Mucosa of rectum (tissue), 2 donors: ENCODE data around the gene BCL2.

Experiments used
- H3K27ac ChIP-seq, 2 donors: one replicate each; pipeline ENCODE4 v1.7.0; 2013; ENCODE audit warnings: inconsistent platforms in 2 of 2, low read depth in 2 of 2, low read length in 2 of 2
- H3K27me3 ChIP-seq, 2 donors: one replicate each; pipeline ENCODE4 v1.7.0; 2013; ENCODE audit warnings: low read length in 2 of 2; ENCODE audit not compliant: control insufficient read depth in 2 of 2, insufficient read depth in 2 of 2
- H3K36me3 ChIP-seq, 2 donors: one replicate each; pipeline ENCODE4 v1.7.0; 2013; ENCODE audit warnings: low read length in 2 of 2; ENCODE audit not compliant: control insufficient read depth in 2 of 2, insufficient read depth in 2 of 2
- H3K4me1 ChIP-seq, 2 donors: one replicate each; pipeline ENCODE4 v1.7.0; 2013; ENCODE audit warnings: low read length in 2 of 2, mild to moderate bottlenecking in 1 of 2; ENCODE audit not compliant: control insufficient read depth in 2 of 2, insufficient read depth in 2 of 2
- H3K4me3 ChIP-seq, 2 donors: one replicate each; pipeline ENCODE4 v1.7.0; 2013; ENCODE audit warnings: low read length in 2 of 2
- H3K9ac ChIP-seq, 2 donors: one replicate each; pipeline ENCODE4 v1.7.0; 2013; ENCODE audit warnings: low read length in 2 of 2, low read depth in 1 of 2, mild to moderate bottlenecking in 1 of 2
- H3K9me3 ChIP-seq, 2 donors: one replicate each; pipeline ENCODE4 v1.7.0; 2013; ENCODE audit warnings: low read length in 2 of 2; ENCODE audit not compliant: control insufficient read depth in 2 of 2
- donor health status: healthy.
- donor health status: Normal muscosa, but diverticular disease.

Gene BCL2

DNA sequence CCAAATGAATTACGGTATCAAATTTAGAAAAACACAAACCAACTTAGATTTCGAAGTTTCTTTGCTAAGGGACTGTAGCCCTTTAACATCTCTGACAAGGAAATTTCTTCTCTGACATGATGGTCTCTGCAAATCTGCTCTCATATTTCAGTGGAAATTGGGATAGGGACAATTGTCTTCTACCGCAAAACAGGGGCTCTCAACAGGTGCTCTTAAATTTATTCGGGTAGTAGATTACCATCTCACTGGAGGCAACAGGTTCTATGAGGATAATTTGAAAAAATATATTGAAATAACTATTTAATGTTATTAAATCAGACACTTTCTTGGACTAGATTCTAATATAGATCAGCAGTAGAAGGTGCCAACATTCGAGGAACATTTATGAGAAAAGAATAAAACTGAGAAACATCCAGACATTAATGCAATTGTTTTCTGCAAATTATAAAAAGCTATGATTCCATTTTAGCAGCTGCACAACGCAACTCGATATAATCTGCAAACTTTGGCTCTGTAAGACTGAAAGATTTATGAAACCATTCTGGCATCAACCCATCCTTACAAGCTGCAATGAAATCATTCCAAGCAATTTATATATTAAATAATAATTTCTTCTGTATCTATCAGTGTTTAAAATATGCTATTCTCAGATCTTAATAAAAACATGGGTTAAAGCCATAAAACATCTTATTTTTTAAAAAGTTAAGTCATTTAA, 10.0 kb upstream of the BCL2 start:
- Histone ChIP-seq H3K4me3 (no peak overlapping the region), H3K9me3 (no peaks in the 10 kb centered on the region), H3K4me1 (no peaks in the 10 kb centered on the region), H3K36me3 (peaks cover 23 to 31% of the 10 kb centered on the region in 2 donors), H3K9ac (no peak overlapping the region), H3K27ac (no peak overlapping the region), H3K27me3 (no peaks in the 10 kb centered on the region)

- Histone ChIP-seq H3K27ac (no peak overlapping the region), H3K4me3 (no peak overlapping the region), H3K9me3 (no peaks in the 10 kb centered on the region), H3K27me3 (no peaks in the 10 kb centered on the region), H3K36me3 (peaks cover 5 to 6% of the 10 kb centered on the region in 2 donors), H3K4me1 (peaks cover 5 to 7% of the 10 kb centered on the region in 2 donors), H3K9ac (no peak overlapping the region)
These were observed 6.4 kb upstream of the BCL2 start for GRCh38 chr18:63326011-63326410.

DNA sequence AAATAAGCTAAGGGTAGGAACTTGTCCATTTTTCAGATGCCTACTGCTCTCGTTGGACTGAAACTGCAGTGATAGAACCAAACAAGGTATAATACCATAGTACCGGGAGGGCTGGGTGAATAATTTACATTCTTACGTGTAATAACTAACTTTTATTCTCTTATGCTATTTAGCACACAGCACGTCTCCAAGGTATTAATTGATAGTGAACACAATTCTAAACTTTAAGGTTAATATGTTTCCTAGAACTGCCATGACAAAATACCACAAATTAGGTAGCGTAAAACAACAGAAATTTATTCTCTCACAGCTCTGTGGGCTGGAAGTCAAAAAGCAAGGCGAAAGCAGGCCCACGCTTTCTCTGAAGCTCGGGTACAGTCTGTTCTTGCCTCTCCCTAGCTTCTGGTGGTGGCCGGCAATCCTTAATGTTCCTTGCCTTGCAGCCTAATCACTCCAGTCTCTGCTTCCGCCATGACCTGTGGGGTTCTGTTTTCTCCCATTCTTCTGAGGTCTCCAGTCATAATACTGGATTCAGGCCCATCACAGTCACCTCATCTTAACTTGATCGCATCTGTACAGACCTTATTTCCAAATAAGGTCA, 5.6 kb upstream of the BCL2 start:
- H3K27me3 ChIP-seq = no peaks in the 10 kb centered on the region

GRCh38 chr18:63322908-63323634, 3.5 kb upstream of the BCL2 start:
- H3K36me3 ChIP-seq = no peaks in the 10 kb centered on the region
- H3K27ac ChIP-seq = peak overlapping the region; percentile 7 to 20
- H3K4me3 ChIP-seq = no peak overlapping the region
- no peaks in the 10 kb centered on the region for H3K9me3 ChIP-seq
- peaks cover 9 to 13% of the 10 kb centered on the region in 2 donors for H3K4me1 ChIP-seq
- H3K27me3 ChIP-seq = no peaks in the 10 kb centered on the region
- H3K9ac ChIP-seq = peak overlapping the region in 1 of 2 donors; percentile 37

More for the DNA sequence above, 5.6 kb upstream of the BCL2 start:
- H3K4me1 ChIP-seq = peaks cover 8 to 10% of the 10 kb centered on the region in 2 donors
- H3K27ac ChIP-seq = no peak overlapping the region
- no peak overlapping the region for H3K9ac ChIP-seq
- no peaks in the 10 kb centered on the region for H3K9me3 ChIP-seq
- H3K36me3 ChIP-seq = peaks cover under 1% of the 10 kb centered on the region in 2 donors
- no peak overlapping the region for H3K4me3 ChIP-seq

GRCh38 chr18:63322206-63322605, 2.6 kb upstream of the BCL2 start:
- Histone ChIP-seq H3K9ac (no peak overlapping the region), H3K4me1 (peaks cover 13 to 16% of the 10 kb centered on the region in 2 donors), H3K4me3 (no peak overlapping the region), H3K27ac (peak overlapping the region in 1 of 2 donors; percentile 7), H3K27me3 (no peaks in the 10 kb centered on the region), H3K9me3 (no peaks in the 10 kb centered on the region), H3K36me3 (no peaks in the 10 kb centered on the region)

GRCh38 chr18:63321291-63321690, 1.7 kb upstream of the BCL2 start:
- H3K9me3 ChIP-seq = no peaks in the 10 kb centered on the region
- peak overlapping the region in 1 of 2 donors; percentile 85 for H3K27ac ChIP-seq
- H3K36me3 ChIP-seq = no peaks in the 10 kb centered on the region
- H3K4me3 ChIP-seq = peak overlapping the region in 1 of 2 donors; percentile 81
- H3K9ac ChIP-seq = peak overlapping the region; percentile 76 to 90
- H3K27me3 ChIP-seq = no peaks in the 10 kb centered on the region
- peaks cover 13 to 16% of the 10 kb centered on the region in 2 donors for H3K4me1 ChIP-seq

DNA sequence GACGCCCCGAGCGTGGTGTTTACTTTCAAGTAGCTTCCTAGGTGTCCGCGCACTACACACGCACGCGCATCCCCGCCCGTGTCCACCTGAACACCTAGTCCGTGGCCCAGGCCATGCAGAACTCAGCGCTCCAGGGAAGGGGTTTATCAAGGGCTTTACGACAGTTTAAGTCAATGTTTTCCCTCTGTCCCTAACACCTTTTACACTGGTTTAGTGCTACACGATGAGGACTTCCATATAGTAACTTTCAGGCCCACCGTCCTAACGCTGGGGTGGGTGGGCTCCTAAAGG, 1.4 kb upstream of the BCL2 start:
- peaks cover 13 to 16% of the 10 kb centered on the region in 2 donors for H3K4me1 ChIP-seq
- no peaks in the 10 kb centered on the region for H3K36me3 ChIP-seq
- H3K4me3 ChIP-seq = peak overlapping the region; percentile 81 to 85
- no peaks in the 10 kb centered on the region for H3K27me3 ChIP-seq
- H3K27ac ChIP-seq = peak overlapping the region; percentile 84 to 85
- peak overlapping the region; percentile 76 to 90 for H3K9ac ChIP-seq
- H3K9me3 ChIP-seq = no peaks in the 10 kb centered on the region

DNA sequence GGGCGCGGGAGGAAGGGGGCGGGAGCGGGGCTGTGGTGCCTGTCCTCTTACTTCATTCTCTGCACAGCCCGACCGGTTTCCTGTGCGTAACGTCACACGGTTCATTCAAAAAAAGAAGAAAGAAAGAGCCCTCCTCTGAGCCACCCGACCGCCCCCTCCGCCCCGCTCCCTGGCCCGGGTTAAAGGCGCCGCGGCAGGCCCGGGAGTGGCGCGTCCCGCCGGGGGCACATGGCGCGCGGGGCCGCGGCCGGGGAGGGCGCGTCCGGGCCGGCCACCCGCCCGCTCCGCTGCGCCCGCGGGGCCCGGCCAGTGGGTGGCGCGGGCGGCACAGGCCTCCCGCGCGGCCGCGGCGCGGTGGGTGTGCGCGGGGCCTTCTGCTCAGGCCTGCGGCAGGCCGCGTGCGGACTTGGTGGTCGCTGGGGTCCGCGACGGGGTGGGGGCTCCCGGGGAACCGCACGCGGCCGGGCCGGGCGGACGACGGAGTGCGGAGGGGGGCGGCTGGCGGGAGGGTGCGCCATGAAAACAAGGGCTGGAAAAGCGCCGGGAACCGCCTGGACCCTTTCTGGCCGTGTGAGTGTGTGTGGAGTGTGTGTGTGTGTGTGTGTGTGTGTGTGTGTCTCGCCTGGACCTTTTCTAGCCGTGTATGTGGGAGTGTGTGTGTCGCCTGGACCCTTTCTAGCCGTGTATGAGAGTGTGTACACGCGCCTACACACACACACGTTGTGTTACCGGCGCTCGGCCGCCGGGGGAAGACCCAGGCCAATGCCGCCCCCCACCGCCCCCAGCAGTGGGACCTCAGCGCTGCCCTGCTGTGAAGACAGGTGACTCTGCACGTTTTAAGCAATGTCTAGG, 780 bp upstream of the BCL2 start:
- H3K36me3 ChIP-seq = no peaks in the 10 kb centered on the region
- peak overlapping the region; percentile 84 to 85 for H3K27ac ChIP-seq
- H3K4me1 ChIP-seq = peaks cover 13 to 16% of the 10 kb centered on the region in 2 donors
- H3K27me3 ChIP-seq = no peaks in the 10 kb centered on the region
- H3K9ac ChIP-seq = peak overlapping the region; percentile 76 to 90
- H3K9me3 ChIP-seq = no peaks in the 10 kb centered on the region
- peak overlapping the region; percentile 81 to 85 for H3K4me3 ChIP-seq

DNA sequence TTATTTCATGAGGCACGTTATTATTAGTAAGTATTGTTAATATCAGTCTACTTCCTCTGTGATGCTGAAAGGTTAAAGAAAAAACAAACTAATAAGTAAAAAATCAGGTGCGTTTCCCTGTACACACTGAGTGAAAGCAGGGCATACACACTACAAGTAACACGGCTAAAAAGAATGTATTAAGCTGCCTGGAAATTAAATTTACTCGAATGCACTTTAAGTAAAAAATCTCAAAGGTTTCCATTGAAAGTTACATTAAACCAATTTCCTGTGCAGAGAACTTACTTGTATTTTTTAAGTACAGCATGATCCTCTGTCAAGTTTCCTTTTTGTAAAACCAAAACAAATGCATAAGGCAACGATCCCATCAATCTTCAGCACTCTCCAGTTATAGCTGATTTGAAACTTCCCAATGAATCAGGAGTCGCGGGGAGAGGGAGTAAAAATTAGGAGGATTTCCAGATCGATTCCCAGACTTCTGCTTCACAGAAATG, 633 bp downstream of the BCL2 start:
- H3K4me3 ChIP-seq = peak overlapping the region; percentile 91 to 97
- peak overlapping the region; percentile 69 to 83 for H3K9ac ChIP-seq
- peaks cover 13 to 16% of the 10 kb centered on the region in 2 donors for H3K4me1 ChIP-seq
- H3K36me3 ChIP-seq = no peaks in the 10 kb centered on the region
- H3K9me3 ChIP-seq = no peaks in the 10 kb centered on the region
- H3K27ac ChIP-seq = peak overlapping the region; percentile 83 to 88
- H3K27me3 ChIP-seq = no peaks in the 10 kb centered on the region
